Fibroblast of upper back skin (primary cell): Measurements from ENCODE around the gene CD247.
"Not testable (repeated sequence)": the region's sequence is repeated elsewhere in the genome, so short reads cannot be mapped to it uniquely, and the experiment has no call there.

Source experiments
- DNase-seq: peaks from one replicate; pipeline ENCODE4 v3.0.0-alpha.2; 2013

CD247 gene

DNA sequence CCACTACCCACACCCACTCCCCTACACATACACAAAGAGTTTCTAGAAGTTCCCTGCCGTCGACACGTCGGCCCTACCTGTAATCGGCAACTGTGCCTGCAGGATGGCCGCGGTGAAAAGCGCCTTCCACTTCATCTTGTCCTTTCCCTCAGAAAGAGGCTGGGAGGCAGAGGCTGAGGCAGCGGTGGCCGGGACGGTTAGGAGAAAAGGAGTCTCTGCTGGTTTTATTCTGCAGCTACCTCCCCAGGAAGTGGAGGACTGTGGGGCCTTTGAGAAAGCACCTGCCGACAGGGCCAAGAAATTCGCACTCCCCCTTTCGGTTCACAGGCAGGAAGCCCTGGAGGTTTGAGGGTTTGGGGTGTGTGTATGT is at the start of gene CD247:
Gene CD247, minus strand, starts transcription at position 199 of the 370 bp plus-strand sequence. Its CDS starts 64 bp downstream, at position 135.
- no peak for DNase-seq

DNA sequence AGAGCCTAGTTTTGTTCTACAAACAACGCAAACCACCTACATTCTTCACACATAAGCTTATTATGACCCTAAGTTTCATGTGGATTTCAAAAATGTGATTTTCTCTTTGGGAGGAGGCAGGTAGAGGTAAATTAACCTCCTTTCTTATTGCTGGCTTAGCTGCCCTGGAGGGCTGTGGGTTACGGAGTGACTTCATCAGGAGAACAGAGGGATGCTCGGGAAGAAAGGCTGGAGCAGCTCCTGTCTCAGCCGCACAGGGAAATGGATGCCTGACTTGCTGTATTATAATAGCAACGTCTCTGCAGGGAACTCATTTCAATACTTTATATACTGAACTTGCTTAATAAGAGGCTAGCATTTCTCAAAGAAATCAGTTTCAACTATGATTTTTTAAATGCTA is 49.3 kb upstream of the CD247 start:
- DNase-seq = no peak

DNA sequence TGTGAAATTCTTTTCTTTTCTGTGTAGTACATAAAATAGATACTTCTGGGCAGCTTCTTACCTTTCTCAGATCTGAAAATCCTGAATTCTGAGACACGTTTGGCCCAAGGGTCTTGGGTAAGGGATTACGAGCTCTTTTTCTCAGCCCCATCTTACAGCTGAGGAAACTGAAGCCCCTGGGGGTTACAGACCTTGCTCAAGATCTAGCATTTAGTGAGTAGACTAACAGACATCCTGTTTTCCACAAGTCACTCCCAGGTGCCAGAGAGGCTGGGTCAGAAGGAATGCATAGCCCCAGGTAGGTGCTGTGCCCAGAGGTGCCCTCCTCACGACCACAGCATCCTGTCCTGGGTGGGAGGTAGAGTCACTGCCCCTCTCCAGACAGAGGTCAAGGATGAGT is 48.4 kb upstream of the CD247 start:
- no peak for DNase-seq

DNA sequence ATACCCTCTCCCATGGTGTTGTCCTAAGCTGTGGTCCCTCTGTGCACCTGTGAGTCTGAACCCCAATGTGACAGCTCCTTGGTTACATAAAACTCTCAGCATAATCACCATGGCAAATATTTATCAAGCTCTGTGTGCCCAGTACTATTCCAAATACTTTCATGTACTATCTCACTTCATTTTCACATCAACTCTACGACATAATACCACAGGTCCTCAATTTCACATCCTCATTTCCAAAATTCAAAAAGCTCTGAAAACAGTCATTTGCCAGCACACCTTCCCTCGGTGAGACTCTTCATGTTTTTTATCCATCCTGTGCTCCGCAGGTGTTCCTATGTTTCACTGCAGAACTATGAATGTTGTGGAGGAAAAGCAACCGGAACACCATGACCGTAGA is 47.6 kb upstream of the CD247 start:
- DNase-seq = no peak

DNA sequence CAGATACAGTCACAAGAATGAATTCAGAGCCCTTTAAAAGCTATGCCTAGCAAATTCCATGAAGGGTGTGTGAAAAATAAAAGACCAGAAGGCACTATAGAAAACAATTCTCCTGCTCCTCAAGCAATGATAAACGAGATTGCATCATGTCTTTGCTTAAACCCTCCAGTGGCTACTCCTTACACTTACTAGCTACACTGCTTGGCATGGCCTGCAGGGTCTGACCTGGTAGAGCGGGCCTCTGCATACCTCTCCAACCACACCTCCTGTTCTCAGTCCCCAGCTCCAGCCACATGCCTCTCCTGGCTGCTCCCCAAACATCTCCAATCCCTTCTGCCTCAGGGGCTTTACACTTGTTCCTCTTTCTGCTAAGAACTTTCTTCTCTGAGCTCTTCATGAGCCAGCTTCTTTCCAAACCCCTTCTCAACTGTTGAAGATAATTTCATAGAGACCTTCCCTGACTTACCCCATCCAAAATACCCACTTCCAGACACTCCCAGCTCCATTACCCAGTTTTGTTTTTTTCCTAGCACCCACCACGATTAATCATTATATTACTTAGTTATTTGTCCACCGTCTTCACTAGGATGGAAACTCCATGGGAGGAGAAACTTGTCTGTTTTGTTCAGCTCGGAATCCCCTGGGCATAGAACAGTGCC is 46.4 kb upstream of the CD247 start:
- DNase-seq = peak; percentile 13

DNA sequence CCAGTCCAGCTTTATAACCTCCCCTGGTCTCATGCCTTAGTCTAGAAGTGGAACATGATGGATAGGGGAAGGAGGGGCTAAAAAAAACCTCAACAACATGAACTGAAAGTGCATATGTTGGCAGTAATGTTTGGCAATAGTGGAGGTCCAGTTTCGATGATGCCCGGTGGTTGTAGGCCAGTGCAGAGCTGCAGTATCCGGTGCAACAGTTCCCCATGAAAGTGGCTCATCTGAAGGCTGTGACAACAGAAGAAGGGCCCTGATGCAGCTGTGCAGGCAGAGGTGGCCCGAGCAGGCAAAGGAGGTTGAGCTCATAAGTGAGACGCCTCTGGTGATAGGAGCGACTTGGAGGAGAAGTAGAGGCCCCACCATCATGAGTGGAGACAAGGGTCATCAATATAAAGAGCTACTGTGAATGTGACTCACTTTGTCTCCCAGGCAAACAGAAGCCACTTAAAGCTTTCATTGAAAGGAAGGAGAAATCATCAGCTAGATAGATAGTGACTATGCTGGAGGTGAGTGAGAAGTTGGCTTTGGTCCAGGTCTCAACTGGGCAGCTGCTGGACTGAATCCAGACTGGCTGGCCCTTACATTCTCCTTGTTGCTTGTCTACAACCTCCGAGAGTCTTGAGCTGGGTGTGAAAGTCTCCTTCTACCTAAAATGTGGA is 45.4 kb upstream of the CD247 start:
- DNase-seq = no peak

DNA sequence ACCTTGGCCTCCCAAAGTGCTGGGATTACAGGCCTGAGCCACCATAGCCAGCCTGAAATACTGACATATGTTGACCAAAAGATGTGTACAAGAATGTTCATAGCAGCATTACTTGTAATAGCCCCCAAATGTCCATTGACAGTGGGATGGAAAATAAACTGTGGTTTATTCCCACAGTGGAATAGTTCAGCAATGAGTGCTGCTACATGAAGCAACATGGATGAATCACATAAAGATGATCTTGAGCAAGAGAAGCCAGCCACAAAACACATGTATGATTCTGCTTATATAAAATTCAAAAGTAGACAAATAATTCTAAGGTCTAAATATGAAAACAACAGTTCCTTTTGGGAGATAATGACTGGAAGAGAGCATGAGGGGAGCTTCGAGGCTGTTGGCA is 44.4 kb upstream of the CD247 start:
- peak; percentile 65 for DNase-seq

DNA sequence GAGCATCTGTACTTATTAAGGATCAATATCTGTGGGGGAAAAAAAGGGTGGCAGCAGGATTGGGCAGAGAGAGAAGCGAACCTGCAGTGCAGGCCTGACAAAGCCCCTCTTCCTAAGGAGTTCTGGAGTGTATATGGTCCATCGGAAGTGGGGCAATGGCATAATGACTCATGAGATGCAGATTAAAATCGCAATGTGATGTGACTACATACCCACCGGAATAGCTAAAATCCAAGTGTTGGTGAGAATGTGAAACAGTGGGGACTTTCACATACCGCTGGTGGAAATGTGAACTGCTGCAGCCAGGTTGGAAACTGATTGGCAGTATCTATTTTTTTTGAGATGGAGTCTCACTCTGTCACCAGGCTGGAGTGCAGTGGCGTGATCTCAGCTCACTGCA is 43.4 kb upstream of the CD247 start:
- DNase-seq = no peak

DNA sequence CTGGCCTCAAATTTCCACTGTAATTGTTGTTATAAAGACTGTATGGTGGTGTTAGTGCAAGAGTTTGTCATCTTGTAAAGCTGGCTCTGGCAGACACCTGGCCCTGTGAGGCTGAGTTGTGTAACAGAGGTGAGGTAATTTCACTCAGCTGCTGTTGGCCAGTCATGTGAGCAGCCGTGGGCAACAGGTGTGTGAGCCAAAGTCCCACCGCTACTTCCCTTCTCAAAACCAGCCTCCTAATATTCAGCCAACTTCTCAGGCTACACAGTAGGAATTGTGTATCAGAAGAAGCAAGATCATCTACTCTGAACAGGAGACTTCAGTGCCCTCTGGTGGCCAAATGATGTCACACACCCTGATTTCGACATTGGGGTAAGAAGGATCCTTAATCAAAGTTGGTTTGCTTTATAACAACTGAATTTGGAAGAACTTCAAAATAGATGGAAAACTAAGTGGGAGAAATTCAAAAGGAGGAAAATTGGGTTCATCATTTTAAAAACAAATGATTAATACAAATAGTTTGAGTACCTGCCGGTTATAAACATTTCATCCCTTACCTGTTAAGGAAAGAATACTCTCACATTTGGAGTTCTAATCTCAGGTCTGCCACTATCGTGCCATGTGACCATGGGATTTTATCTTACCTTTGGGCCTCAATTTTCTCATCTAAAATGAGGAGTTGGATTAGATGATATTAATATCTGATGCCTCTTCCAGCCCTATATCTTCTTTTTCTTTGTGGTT is 37.8 kb upstream of the CD247 start:
- peak; percentile 66 for DNase-seq

DNA sequence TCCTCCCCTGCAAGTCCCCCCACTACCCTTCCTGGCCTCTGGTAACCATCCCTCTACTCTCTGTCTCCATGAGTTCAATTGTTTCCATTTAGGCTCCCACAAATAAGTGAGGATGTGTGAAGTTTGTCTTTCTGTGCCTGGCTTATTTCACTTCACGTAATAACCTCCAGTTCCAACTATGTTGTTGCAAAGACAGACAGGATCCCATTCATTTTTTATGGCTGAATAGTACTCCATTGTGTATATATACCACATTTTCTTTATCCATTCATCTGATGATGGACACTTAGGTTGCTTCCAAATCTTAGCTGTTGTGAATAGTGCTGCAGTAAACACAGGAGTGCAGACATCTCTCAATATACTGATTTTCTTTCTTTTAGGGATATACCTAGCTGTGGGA is 36.7 kb upstream of the CD247 start:
- DNase-seq = not testable (repeated sequence)

DNA sequence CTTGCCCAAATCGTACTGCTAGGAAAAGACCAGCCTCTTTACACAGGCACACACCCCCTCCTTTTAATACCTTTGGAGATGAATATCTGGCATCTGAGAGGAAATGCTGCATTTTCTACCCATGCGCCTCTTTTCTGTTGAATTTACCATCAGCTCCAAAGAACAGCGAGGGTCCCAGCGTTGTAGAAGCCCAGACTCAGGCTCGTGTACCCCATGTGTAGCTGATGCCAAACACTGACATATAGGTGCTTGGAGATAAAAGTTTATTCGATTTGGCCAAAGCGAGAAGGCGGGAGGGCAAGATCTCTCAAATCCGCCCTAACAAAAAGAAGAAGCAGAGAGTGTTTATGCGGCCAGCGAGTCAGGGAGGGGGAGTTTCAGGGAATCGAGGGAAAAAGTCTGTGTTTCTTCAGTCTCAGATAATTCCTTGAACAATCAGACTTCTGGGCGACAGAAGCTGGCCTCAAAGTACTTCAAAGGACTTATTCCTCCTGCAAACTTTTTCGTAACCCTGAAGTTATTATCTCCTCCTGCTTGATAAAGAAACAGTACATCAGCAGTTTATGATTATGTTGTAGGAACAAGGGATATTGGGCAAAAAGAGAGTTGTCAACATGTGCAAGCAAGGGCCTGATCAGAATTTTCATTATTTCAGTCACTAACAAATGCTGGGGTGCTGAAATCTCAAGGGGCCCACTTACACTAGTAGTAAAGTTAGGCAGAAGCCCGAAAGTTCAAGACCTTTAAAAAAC is 35.9 kb upstream of the CD247 start:
- DNase-seq = no peak

DNA sequence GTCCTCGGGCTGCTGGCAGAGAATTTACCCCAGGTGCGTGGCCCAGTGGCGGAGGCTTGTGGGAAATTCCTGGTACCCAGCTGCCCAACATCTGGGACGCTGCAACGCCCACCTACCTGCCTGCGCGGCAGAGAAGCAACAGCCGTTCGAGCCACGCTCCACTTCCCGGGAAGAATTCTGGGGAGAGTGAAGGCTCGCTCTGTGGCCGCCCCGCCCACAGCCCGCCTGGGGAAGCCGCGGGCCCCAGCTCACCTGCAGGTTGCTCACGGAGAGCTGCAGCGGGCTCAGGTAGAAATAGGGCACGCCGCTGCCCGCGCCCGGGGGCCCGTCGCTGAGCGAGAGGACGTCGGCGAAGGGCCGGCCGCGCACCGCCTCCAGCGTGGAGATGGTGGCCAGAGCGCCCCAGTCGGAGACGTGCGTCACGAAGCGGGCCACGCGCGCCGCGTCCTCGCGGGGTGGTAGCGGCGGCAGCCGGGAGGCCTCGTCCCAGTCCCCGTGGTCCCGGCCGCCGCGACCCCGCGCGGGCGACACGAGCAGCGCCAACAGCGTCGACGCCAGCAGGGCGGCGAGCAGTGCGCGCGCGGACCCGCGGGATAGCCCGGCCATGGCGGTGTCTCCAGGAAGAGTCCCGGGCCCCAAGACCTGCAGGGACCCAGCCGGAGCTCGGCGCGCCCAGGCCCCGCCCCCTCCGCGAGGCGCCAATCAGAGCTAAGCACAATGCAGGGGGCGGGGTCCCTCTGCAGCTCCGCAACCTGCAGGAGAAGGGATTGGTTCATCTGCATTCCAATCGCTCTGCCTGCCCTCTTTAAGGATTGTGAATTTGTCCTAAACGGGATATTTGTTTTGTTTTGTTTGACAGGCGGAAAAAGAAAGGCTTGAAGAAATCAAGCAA is 35.1 kb upstream of the CD247 start, which contains the start of gene CREG1:
Gene CREG1, minus strand, starts transcription at position 627 of the 892 bp plus-strand sequence.
- peak; percentile 88 for DNase-seq

DNA sequence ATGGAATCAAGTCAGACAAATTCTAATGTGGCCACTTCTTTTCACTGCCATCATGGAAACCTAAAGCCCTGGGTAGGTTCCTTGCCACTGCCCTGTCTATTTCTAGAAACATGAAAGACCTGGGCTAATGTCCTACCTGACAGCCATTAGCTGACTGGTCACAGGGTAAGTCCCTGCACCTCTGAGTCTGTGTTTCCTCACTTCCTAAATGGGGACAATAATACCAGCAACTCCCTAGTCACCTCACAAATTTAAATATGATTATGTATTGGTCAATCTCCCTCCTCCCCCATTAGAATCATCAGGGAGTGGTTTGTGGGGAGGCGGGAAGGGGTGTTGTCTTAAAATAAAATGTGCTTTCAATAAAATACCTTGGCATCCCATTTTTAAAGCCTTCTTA is 33.0 kb upstream of the CD247 start:
- no peak for DNase-seq

DNA sequence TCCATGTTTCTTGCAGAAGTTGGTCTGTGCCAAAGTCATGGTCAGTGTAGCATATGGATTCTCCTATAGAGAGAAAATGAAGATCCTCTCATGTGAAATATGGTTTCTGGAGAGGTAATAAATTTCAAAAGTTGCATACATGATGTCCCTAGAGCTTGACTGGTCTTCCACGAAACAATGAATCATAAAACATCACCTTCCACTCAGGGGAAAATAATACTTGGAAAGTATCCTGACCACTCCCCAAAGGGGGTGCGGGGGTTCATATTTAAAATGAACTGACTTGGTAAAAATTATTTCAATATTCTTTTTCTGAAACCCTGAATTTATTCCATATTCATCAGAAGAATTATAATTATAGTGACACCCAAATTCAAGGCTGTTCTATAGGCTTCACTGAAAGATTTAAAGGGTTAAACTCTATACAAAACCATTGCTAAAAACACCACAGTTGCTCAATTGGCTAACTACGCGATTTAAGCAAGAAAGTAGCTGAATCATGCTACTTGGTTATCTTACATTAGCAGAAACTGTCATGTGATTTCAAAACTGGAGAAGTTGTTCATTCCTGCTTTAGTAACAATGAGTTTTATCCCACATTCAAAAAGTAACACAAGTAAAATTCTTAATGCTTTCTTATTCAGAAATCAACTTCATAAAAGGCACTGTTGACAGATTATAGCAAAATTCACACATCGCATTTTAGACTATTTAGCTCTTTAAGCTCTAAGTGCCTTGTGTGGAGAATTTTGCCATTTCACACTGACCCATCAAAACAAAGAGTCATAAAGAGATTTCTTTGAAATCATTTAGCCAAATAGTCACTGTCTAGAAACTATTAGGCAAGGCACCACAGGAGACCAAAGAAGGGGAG is 30.0 kb upstream of the CD247 start:
- peak; percentile 59 for DNase-seq

DNA sequence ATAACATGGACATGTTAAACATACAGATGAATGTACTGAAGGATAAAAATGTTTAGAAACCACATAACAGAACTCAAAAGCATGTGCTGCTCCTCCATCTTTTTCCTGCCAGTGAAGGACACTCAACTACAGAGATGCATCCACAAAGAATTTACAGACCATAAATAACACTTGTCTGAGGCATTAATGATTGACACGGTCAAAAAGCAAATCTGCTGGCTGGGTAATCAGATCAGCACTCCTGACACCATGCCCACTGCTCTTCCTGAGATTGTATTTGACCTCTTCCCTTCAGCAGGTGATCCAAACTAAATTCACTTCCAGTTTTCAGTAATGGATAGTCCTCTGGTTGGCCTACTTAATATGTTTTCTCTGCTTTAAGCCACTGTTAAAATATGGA is 28.6 kb upstream of the CD247 start:
- no peak for DNase-seq

DNA sequence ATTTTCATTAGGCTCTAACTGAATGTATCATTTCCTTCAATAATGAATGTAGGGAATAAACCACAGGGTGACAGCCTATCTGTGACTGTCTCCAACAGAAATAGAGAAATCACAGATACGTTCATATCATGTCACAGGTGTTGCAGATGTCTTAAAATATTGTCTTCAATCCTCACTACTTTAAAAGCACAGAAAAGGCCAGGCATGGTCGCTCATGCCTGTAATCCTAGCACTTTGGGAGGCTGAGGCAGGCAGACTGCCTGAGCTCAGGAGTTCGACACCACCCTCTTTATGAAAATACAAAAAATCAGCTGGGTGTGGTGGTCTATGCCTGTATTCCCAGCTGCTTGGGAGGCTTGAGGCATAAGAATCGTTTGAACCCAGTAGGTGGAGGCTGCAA is 27.0 kb upstream of the CD247 start:
- DNase-seq = no peak

DNA sequence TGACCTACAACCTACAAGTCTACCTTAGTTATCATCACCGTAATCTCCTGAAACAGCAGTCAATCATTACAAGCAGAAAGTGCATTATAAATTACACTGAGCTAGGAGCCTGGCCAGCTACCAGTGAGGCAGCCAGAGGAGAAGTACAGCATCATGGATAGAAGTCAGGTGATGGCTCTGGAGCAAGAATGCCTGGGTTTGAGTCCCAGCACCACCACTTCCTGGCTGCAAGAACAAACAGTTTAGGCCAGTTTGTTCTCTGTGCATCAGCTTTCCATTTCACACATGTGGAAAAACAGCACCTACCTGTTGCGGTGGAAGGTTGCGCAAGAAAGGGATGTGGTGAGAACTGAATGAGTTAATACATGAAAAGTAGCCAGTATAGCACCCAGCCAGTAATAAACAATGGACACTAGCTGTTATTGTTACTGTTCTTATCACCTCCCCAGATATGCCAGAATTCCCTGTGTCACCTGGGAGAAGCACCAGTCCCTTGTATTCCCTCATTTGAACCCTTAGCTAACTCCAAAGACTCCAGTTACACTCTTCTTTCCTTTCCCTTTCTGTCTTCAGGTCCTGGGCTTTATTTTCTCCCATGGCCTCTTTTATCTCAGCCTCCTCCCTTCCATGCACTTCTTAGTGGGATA is 26.2 kb upstream of the CD247 start:
- no peak for DNase-seq

DNA sequence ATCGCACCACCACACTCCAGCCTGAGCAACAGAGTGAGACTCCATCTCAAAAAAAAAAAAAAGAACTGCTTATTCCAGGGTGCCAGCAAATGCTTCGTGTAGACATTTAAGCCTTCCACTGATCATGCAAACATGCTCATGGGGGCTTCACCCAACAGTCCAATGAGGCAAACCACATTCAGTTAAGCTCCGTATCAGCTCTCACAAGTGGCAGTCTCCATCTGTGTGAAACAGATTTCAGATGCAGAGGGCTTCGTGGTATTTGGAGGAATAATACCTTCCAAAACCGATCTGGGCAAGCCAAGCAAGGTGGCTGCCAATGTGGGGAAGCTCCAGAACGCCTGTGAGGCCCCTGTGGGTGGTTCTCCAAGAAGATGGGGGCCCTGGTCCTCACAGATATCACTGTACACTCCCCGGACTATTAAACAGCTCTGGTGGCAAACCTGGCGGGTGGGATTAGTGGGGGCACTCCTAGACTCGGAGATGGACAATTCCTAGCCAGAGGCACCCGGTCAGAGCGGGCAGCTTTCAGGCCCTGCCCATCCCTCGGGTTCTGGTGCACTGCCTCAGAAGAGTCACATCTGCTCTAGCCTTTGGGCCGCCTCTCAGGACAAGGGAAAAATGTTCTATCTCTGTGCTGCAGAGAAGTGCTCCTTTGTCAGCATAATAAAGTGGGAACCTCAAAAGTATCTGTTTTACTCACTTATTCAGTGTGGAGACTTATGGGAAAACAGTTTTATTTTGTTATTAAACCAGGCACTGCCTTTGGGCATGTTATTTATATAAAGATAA is 25.1 kb upstream of the CD247 start:
- no peak for DNase-seq

DNA sequence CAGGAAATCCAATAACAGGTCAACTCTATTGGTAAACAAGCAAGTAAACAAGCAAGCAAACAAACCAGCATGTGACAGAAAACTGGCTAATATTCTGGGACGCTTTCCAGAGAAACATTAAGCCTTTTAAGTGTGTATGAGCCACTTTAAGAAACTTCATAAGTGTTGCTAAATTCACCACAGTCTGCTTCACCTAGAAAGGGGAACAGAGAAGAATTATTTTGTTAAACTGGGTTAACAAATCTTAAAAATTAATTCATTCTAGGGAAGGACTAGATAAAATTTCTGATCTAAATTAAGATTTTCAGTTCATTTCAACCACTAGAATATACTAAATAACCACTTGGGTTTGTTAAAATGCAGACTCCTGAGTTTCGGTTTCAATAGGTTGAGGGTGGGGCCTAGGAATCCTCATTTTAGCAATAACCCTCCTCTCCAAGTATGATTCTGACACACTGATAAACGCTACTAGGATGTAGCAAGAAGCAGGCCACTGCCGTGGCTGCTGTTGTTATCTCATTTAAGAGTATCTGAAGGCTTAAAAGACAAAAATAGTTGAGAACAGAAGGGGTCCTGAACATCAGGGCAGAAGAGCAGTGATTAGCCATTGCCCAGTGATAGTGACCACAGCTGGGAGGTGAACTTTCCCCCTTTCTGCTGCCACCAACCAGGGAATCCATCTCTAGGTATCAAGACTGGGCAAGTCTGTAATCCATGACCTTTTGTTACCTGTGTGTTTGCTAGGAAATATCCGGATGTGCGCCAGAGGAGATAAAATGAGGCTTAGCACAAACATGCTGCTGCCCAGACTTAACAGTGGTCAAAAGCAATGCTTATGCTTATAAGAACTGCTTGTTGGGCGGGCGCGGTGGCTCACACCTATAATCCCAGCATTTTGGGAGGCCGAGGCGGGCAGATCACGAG is 24.0 kb upstream of the CD247 start:
- DNase-seq = no peak
